HUES6 (cell line): Measurements from ENCODE around the gene TMEM244.
"Not testable (repeated sequence)": the region's sequence is repeated elsewhere in the genome, so short reads cannot be mapped to it uniquely, and the experiment has no call there.

Source experiments
- H3K27ac ChIP-seq: 2 replicates; pipeline ENCODE4 v1.7.0; 2013; ENCODE audit warnings: low read depth, mild to moderate bottlenecking, low read length, inconsistent platforms
- H3K27me3 ChIP-seq: 2 replicates; pipeline ENCODE4 v1.6.1; 2013; ENCODE audit warnings: low read length; ENCODE audit not compliant: control insufficient read depth, insufficient read depth
- H3K36me3 ChIP-seq: 2 replicates; pipeline ENCODE4 v1.6.1; 2013; ENCODE audit warnings: low read length; ENCODE audit not compliant: control insufficient read depth, insufficient read depth
- H3K4me1 ChIP-seq: 2 replicates; pipeline ENCODE4 v1.6.1; 2013; ENCODE audit warnings: low read length; ENCODE audit not compliant: control insufficient read depth, insufficient read depth
- H3K4me3 ChIP-seq: 2 replicates; pipeline ENCODE4 v1.5.1; 2013; ENCODE audit warnings: low read depth, low read length
- H3K9ac ChIP-seq: one replicate; pipeline ENCODE4 v1.6.1; 2013; ENCODE audit warnings: mild to moderate bottlenecking, low read length
- H3K9me3 ChIP-seq: 2 replicates; pipeline ENCODE4 v1.6.1; 2013; ENCODE audit warnings: low read depth, low read length; ENCODE audit not compliant: control insufficient read depth, insufficient read depth

TMEM244 gene

DNA sequence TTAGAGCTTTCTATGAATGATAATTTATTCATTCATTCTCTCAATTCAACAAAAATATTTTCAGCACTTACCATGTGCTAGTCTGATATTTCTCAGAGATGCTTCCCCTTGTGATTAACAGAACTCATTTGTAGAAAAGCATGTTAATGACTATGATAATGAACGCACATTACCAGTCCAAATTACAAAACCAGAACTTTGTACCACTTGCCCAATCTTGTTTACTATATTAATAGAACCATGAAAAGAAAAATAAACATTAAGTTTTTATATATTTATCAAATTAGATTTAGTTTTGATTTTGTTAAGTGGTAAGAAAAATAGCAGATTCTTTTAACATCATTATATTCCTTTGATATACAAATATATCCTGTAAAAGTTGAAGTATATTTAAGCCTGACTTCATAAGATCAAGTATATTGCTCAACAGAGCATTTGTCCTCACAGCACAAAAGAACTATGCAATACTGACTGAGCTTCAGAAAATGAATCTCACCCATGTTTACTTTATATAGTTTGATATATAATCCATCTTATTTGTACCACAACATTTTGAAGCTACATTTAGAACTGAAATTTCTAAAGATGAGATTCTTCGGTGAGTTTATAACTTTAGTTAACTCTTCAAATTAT is 48.9 kb downstream of the TMEM244 start:
- no peak overlapping the region for H3K9ac ChIP-seq
- H3K36me3 ChIP-seq: no peaks in the 10 kb centered on the region
- H3K27ac ChIP-seq: no peak overlapping the region
- H3K9me3 ChIP-seq: no peaks in the 10 kb centered on the region
- no peaks in the 10 kb centered on the region for H3K27me3 ChIP-seq
- H3K4me1 ChIP-seq: no peaks in the 10 kb centered on the region
- H3K4me3 ChIP-seq: no peak overlapping the region

DNA sequence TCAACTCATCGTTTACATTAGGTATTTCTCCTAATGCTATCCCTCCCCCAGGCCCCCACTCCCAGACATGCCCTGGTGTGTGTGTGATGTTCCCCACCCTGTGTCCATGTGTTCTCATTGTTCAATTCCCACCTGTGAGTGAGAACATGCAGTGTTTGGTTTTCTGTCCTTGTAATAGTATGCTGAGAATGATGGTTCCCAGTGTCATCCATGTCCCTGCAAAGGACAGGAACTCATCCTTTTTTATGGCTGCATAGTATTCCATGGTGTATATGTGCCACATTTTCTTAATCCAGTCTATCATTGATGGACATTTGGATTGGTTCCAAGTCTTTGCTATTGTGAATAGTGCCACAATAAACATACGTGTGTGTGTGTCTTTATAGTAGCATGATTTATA is 54.0 kb downstream of the TMEM244 start:
- H3K4me1 ChIP-seq, H3K9ac ChIP-seq, H3K27me3 ChIP-seq, H3K27ac ChIP-seq, H3K36me3 ChIP-seq, H3K4me3 ChIP-seq: not testable (repeated sequence)
- peaks cover 15% of the 10 kb centered on the region for H3K9me3 ChIP-seq

DNA sequence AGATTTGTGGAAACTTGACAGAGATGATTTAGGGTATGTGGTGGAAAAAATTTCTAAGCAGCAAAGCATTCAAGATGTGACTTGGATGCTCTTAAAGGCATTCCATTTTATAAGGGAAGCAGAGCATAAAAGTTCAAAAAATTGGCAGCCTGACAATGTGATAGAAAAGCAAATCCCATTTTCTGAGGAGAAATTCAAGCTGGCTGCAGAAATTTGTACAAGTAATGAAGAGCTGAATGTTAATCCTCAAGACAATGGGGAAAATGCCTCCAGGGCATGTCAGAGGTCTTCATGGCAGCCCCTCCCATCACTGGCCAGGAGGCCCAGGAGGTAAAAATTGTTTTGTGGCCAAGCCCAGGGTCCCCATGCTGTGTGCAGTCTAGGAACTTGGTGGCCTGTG is 58.2 kb downstream of the TMEM244 start:
- not testable (repeated sequence) for H3K4me3 ChIP-seq, H3K9ac ChIP-seq, H3K4me1 ChIP-seq, H3K36me3 ChIP-seq, H3K27ac ChIP-seq, H3K27me3 ChIP-seq
- peaks cover 15% of the 10 kb centered on the region for H3K9me3 ChIP-seq

DNA sequence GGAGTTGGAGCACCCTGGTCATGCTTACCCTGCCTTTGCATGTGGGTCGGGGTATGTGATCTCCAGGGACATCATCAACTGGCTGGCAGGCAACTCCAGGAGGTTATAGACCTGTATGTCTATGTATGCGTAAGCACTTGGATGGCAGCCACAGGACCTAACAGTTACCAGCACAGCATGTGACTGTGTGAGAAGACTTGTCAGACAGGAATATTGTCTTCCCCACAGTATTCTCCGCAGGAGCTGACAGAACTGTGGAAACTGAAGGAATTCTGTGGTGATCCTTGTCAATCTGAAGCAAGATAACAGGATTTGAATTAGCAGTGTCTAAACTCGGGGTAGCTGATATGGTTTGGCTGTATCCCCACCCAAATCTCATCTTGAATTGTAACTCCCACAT is 59.2 kb downstream of the TMEM244 start:
- H3K4me1 ChIP-seq: no peaks in the 10 kb centered on the region
- no peaks in the 10 kb centered on the region for H3K27me3 ChIP-seq
- no peak overlapping the region for H3K4me3 ChIP-seq
- no peak overlapping the region for H3K27ac ChIP-seq
- H3K36me3 ChIP-seq: no peaks in the 10 kb centered on the region
- H3K9me3 ChIP-seq: peaks cover 15% of the 10 kb centered on the region
- no peak overlapping the region for H3K9ac ChIP-seq

DNA sequence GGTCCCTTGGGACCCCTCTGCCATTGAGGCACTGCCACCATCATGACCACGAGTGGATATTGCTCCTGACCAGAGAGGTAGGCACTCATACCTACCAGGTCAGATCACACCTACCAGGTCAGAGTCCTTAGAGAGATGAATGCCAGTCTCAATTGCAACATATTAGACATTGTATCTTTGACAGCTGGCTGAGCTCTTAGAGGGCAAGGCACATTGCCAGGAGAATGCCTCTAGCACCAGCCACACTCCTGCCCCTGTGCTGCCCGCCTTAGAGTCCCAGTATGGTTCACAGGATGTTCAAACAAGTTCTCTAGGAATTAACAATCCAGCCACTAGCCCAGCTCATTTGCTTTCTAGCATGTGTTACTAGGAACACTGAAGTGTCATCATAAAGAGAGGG is 65.9 kb downstream of the TMEM244 start:
- no peak overlapping the region for H3K4me3 ChIP-seq
- no peaks in the 10 kb centered on the region for H3K27me3 ChIP-seq
- no peaks in the 10 kb centered on the region for H3K36me3 ChIP-seq
- no peak overlapping the region for H3K9ac ChIP-seq
- no peak overlapping the region for H3K27ac ChIP-seq
- no peaks in the 10 kb centered on the region for H3K9me3 ChIP-seq
- no peaks in the 10 kb centered on the region for H3K4me1 ChIP-seq

DNA sequence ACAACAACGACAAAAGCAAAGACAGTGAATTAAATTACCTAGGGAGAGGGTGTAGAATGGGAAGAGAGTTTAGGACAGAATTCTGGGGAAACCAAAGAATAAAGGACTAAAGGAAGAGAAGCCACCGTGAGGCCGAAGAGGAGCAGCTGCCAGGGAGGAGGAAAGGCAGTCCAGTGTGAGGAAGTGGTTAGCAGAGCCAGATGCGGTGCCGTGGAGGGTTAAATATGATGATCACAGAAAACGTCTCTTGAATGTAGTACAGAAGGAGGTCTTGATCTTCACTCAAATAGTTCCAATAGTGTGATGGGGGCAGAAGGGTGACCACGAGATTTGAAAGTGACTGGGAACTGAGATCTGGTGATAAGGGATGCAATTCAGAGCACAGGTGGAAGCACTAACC is 67.7 kb downstream of the TMEM244 start:
- no peak overlapping the region for H3K27ac ChIP-seq
- no peaks in the 10 kb centered on the region for H3K4me1 ChIP-seq
- no peak overlapping the region for H3K4me3 ChIP-seq
- H3K9me3 ChIP-seq: no peaks in the 10 kb centered on the region
- H3K36me3 ChIP-seq: no peaks in the 10 kb centered on the region
- no peaks in the 10 kb centered on the region for H3K27me3 ChIP-seq
- H3K9ac ChIP-seq: no peak overlapping the region

DNA sequence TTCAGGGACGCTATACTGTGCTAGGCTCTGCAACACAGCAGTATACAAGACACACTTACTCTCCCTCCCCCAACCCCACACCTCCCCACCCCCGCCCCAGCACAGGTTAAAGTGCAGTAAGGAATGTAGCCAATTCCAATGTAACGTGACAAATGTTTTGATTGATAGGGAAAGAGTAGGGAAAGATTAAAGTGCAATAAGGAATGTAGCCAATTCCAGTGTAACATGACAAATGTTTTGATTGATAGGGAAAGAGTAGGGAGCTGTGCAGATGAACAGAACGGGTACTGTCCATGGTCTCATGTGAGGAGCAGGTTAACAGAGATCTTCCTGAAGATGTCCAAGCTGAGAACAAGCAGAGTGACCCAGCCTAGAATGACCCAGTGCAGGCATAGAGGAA is 69.1 kb downstream of the TMEM244 start:
- H3K9ac ChIP-seq: no peak overlapping the region
- no peaks in the 10 kb centered on the region for H3K36me3 ChIP-seq
- H3K4me3 ChIP-seq: no peak overlapping the region
- no peaks in the 10 kb centered on the region for H3K9me3 ChIP-seq
- H3K4me1 ChIP-seq: no peaks in the 10 kb centered on the region
- no peak overlapping the region for H3K27ac ChIP-seq
- H3K27me3 ChIP-seq: no peaks in the 10 kb centered on the region

DNA sequence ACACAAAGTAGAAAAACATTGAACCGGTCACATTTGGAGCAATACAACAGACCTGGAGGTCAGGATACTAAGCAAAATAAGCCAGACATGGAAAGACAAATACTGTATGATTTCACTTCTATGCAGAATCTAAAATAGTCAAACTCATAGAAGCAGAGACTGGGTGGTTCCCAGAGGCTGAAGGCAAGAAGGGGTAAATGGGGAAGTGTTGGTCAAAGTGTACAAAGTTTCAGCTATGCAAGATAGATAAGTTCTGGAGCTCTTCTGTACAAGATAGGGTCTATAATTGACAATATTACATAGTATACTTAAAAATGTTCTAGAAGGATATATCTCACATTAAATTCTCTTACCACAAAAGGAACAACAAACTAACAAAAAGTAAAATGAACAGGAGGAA is 70.3 kb downstream of the TMEM244 start:
- no peaks in the 10 kb centered on the region for H3K36me3 ChIP-seq
- no peaks in the 10 kb centered on the region for H3K9me3 ChIP-seq
- H3K4me1 ChIP-seq: no peaks in the 10 kb centered on the region
- H3K27ac ChIP-seq: no peak overlapping the region
- H3K27me3 ChIP-seq: no peaks in the 10 kb centered on the region
- no peak overlapping the region for H3K4me3 ChIP-seq
- H3K9ac ChIP-seq: no peak overlapping the region

DNA sequence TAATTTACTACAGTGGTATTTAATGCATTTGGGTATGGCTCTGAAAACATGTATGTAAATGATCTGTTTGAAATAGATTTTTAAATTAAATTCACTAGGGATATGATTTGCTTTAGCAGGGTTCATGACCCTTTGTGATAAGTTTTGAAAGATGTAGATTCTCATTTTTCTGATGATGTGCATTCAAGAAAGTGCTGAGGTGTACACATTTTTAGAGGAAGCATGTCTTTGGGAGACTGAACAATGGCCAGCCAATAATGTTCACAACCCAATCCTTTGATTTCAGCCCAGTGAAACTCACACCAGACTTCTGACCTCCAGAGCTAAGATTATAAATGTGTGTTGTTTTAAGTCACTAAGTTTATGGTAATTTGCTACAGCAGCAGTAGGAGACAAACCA is 71.1 kb downstream of the TMEM244 start:
- Histone ChIP-seq H3K4me3 (no peak overlapping the region), H3K4me1 (no peaks in the 10 kb centered on the region), H3K36me3 (no peaks in the 10 kb centered on the region)

DNA sequence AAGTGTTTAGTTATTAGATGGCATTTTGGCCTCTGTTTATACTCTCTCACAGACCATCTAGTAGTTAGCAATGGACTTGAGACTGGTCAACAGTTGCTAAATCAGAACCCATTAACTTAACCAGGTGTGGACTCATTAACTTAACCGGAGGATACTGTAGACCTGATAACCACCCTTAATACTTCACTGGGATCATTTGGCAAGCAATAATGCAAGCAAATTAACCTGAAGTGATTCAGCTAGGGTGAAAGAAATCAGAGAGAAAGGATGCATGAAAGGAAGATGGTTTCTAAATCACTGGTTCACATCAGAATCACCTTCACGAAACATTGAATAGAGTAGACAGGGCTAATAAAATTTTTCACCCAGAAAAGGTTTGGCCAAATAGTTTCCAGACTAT is 73.3 kb downstream of the TMEM244 start:
- H3K4me1 ChIP-seq: no peaks in the 10 kb centered on the region
- no peaks in the 10 kb centered on the region for H3K27me3 ChIP-seq
- no peak overlapping the region for H3K4me3 ChIP-seq
- H3K9me3 ChIP-seq: no peaks in the 10 kb centered on the region
- no peak overlapping the region for H3K9ac ChIP-seq
- no peak overlapping the region for H3K27ac ChIP-seq
- H3K36me3 ChIP-seq: no peaks in the 10 kb centered on the region

More for the DNA sequence above, 71.1 kb downstream of the TMEM244 start:
- Histone ChIP-seq H3K27me3 (no peaks in the 10 kb centered on the region), H3K27ac (no peak overlapping the region), H3K9me3 (no peaks in the 10 kb centered on the region), H3K9ac (no peak overlapping the region)

DNA sequence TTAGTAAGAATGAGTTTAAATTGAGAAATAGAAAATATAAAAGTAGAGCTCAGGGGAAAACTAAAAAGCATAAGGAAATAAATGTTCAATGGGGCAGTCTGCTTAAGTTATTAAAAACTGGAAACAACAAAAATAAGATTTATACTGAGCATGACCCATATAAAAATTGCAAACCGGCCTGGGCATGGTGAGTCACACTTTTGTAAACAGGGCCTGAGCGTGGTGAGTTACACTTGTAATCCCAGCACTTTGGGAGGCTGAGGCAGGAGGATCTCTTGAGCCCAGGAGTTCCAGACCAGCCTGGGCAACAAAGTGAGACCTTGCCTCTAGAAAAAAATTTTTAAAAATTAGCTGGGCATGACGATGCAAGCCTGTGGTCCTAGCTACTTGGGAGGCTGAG is 74.6 kb downstream of the TMEM244 start:
- H3K9ac ChIP-seq: no peak overlapping the region

DNA sequence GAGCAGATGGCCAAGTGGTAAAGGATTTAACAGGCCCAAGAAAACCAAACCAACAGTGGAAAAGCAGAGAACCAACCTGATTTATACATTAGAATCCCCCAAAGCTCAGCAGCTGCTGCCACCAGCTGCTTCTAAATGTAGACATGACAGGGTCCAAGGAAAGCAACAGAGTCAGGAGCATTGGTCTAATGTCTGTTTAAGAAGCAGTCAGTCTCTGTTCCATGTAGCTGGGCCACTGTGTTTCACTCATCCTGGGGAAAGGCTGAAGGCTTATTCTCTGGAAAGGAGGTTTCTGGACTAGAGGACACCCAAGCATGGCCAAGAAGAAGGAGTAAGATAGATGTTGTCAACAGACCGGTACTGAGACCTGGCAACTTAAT is 75.4 kb downstream of the TMEM244 start:
- Histone ChIP-seq H3K9me3 (no peaks in the 10 kb centered on the region), H3K9ac (no peak overlapping the region), H3K27ac (no peak overlapping the region), H3K4me1 (no peaks in the 10 kb centered on the region), H3K36me3 (no peaks in the 10 kb centered on the region), H3K4me3 (no peak overlapping the region), H3K27me3 (no peaks in the 10 kb centered on the region)

More for the DNA sequence above, 74.6 kb downstream of the TMEM244 start:
- no peak overlapping the region for H3K27ac ChIP-seq
- H3K27me3 ChIP-seq: no peaks in the 10 kb centered on the region
- H3K9me3 ChIP-seq: no peaks in the 10 kb centered on the region
- no peak overlapping the region for H3K4me3 ChIP-seq
- no peaks in the 10 kb centered on the region for H3K4me1 ChIP-seq
- no peaks in the 10 kb centered on the region for H3K36me3 ChIP-seq
